Lung (tissue), 12 donors: ENCODE data around the gene METTL16. TPM values are rescaled to one million over a fixed set of nuclear protein-coding genes. Genes with fewer than 3 reads are reported as not detected.

Source experiments
- ATAC-seq: fragments of 200-7000 bp; cut with Tn5 transposase; one replicate; pipeline ENCODE4 v1.9.1; 2020; ENCODE audit warnings: moderate number of reproducible peaks; ENCODE audit not compliant: insufficient read depth, low FRiP score
- DNase-seq, 3 donors: peaks; one replicate each; pipeline ENCODE4 v3.0.0-alpha.2; 2013 to 2017
- H3K27ac ChIP-seq, 2 donors: one replicate each; pipeline ENCODE4 v1.5.1; 2013; ENCODE audit warnings: mild to moderate bottlenecking in 2 of 2, moderate library complexity in 2 of 2, control low read depth in 1 of 2, inconsistent platforms in 1 of 2, low read depth in 1 of 2, low read length in 1 of 2
- H3K27me3 ChIP-seq, 3 donors: one replicate each; pipeline ENCODE4 v1.5.1; 2013; ENCODE audit warnings: low read length in 2 of 3; ENCODE audit not compliant: control insufficient read depth in 3 of 3, insufficient read depth in 3 of 3
- H3K36me3 ChIP-seq, 4 donors: one replicate each; pipeline ENCODE4 v1.5.1; 2013; ENCODE audit warnings: low read length in 4 of 4, mild to moderate bottlenecking in 1 of 4, moderate library complexity in 1 of 4; ENCODE audit not compliant: control insufficient read depth in 4 of 4, insufficient read depth in 4 of 4
- H3K4me1 ChIP-seq, 5 donors: one replicate each; pipeline ENCODE4 v1.5.1; 2013; ENCODE audit warnings: low read length in 5 of 5, mild to moderate bottlenecking in 2 of 5, moderate library complexity in 1 of 5; ENCODE audit not compliant: control insufficient read depth in 5 of 5, insufficient read depth in 5 of 5
- H3K4me3 ChIP-seq: one replicate; pipeline ENCODE4 v1.5.1; 2013; ENCODE audit warnings: mild to moderate bottlenecking, control low read depth, moderate library complexity
- H3K9ac ChIP-seq, 2 donors: one replicate each; pipeline ENCODE4 v1.5.1; 2013; ENCODE audit warnings: low read length in 2 of 2, control low read depth in 1 of 2; ENCODE audit not compliant: insufficient read depth in 1 of 2
- H3K9me3 ChIP-seq, 4 donors: one replicate each; pipeline ENCODE4 v1.5.1; 2013; ENCODE audit warnings: low read length in 3 of 4, mild to moderate bottlenecking in 1 of 4, moderate library complexity in 1 of 4; ENCODE audit not compliant: control insufficient read depth in 4 of 4, insufficient read depth in 3 of 4
- CTCF ChIP-seq: IDR thresholded peaks from 2 replicates; pipeline ENCODE4 v1.5.1; 2012; ENCODE audit warnings: mild to moderate bottlenecking; ENCODE audit errors: control extremely low read depth, extremely low read depth
- WGBS, 2 donors: extraction: QIAGEN DNeasy Blood & Tissue Kit; methylation state at CpG; one replicate each; pipeline ENCODE4 v1.1.7; 2013; 5-methylcytosine and 5-hydroxymethylcytosine counted together
- polyA plus RNA-seq, 2 donors: library from polyadenylated mRNA; stranded (reverse); fragments of 200-250 nt; gene quantifications; one replicate each; pipeline ENCODE4 v1.2.1, GENCODE V29; 2013
- total RNA-seq, 2 donors: library from RNA; depleted of rRNA in 1 of 2; stranded (reverse); fragments of >200 nt in 1 of 2; gene quantifications; one replicate each; pipeline ENCODE4 v1.2.1, GENCODE V29; 2014 to 2021
- donor health status: control.
- donor health status: control.
- donor health status: Bipolar disorder and iron deficiency.
- donor health status: healthy.
- donor health status: DM: yes; HTN: yes; CAD: no.

The METTL16 gene
- total and polyA plus RNA-seq, 4 donors: 12.1 to 36.1 (median 29.8) TPM

- H3K9me3 ChIP-seq: no peaks in the 10 kb centered on the region
- no peak overlapping the region for H3K27ac ChIP-seq
- H3K4me1 ChIP-seq: peaks cover 0 to 8% (median 0%) of the 10 kb centered on the region in 5 donors
- no peak for ATAC-seq
- peaks cover 0 to 61% (median 10%) of the 10 kb centered on the region in 4 donors for H3K36me3 ChIP-seq
- H3K9ac ChIP-seq: no peak overlapping the region
- DNase-seq: no peak
- TF ChIP-seq CTCF: no peak
- 96 to 97% methylated on average over 18 of the region's 18 CpGs for WGBS, 2 donors
- H3K4me3 ChIP-seq: no peak overlapping the region
- H3K27me3 ChIP-seq: no peaks in the 10 kb centered on the region
These were observed 138.5 kb downstream of the METTL16 start for GRCh38 chr17:2373179-2373578.

- no peak for TF ChIP-seq CTCF
- Histone ChIP-seq H3K9ac (no peak overlapping the region), H3K4me1 (peaks cover 0 to 8% (median 0%) of the 10 kb centered on the region in 5 donors), H3K36me3 (peaks cover 0 to 59% (median 10%) of the 10 kb centered on the region in 4 donors), H3K4me3 (no peak overlapping the region), H3K9me3 (no peaks in the 10 kb centered on the region), H3K27me3 (no peaks in the 10 kb centered on the region), H3K27ac (no peak overlapping the region)
- WGBS, 2 donors: 90 to 94% methylated on average over 16 of the region's 16 CpGs
- DNase-seq: no peak
- no peak for ATAC-seq
These were observed 139.0 kb downstream of the METTL16 start for GRCh38 chr17:2372681-2373080.

GRCh38 chr17:2372180-2372579 is 139.5 kb downstream of the METTL16 start:
- Histone ChIP-seq H3K27me3 (no peaks in the 10 kb centered on the region), H3K4me3 (no peak overlapping the region), H3K9ac (no peak overlapping the region), H3K4me1 (peaks cover 0 to 8% (median 0%) of the 10 kb centered on the region in 5 donors), H3K36me3 (peaks cover 0 to 56% (median 10%) of the 10 kb centered on the region in 4 donors), H3K27ac (no peak overlapping the region), H3K9me3 (no peaks in the 10 kb centered on the region)
- WGBS, 2 donors: 96 to 97% methylated on average over 25 to 26 of the region's 26 CpGs
- TF ChIP-seq CTCF: no peak
- DNase-seq (no peak), ATAC-seq (no peak)
